Activated CD4-positive, alpha-beta T cell treated with anti-CD3 and anti-CD28 coated beads, Interleukin-2, amount 50 U/mL, for 48 hours (primary cell): Measurements from ENCODE around the gene SRGAP2C.
"Not testable (repeated sequence)": the region's sequence is repeated elsewhere in the genome, so short reads cannot be mapped to it uniquely, and the experiment has no call there.

ENCODE experiments used
- DNase-seq, 2 experiments: peaks; one replicate each; pipeline ENCODE4 v3.0.0-alpha.2; 2020

The SRGAP2C gene

DNA sequence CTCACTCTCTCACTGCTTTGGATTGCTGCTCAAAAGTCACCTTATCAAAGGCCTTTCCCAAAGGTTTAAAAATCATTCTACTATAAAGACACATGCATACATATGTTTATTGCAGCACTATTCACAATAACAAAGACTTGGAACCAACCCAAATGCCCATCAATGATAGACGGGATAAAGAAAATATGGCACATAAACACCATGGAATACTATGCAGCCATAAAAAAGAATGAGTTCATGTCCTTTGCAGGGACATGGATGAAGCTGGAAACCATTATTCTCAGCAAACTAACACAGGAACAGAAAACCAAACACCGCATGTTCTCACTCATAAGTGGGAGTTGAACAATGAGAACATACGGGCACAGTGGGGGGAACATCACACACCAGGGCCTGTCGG, 45.9 kb downstream of the SRGAP2C start:
- DNase-seq, result not testable (repeated sequence)

- DNase-seq, result not testable (repeated sequence)
Measured at GRCh38 chr1:121232445-121233125, 47.8 kb downstream of the SRGAP2C start.

DNA sequence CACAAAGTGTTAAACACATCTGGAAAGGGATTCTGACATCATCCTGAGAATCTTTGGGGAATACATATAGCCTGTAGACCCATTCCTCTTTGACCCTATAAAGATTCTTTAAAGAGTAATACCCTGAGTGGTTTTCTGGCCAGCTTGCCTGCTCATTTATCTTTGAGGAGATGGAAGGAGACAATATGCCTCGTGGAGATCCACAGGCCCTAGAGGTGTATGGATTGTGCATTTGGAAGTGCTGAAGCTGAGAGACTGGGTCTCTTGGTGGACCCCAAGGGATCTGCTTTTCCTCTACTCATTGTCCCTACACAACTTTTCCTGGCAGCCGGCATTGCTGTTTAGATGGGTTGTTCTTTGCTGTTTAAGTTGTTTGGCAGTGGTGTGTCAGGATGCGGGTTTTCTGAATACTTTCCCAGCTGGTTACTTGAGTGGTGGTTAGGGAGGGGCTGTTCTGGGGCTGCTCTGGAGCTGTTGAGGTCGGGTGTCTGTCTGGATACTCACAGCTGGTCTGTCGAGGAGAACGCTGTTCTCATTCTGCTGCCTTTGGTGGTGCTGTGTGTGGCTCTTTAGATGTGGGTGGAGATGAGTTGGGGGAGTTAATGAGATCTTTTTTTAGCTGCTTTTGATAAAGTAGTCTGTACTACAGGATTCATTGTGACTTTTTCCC, 49.5 kb downstream of the SRGAP2C start:
- DNase-seq, result not testable (repeated sequence)

DNA sequence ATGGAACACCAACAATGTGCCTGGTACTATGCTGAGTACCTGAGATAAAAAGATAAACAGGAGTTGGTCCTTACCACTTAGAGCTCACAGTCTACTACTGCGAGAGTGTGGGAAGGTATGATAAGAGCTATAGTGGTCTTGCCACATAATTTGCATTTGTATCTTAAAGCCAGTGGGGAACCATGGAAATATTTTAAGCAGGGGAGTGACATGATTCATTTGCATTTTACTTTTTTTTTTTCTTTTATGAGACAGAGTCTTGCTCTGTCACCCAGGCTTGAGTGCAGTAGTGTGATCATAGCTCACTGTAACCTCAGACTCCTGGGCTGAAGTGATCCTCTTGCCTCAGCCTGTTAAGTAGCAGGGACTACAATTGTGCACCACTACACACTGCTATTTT, 53.6 kb downstream of the SRGAP2C start:
- DNase-seq, result not testable (repeated sequence)

GRCh38 chr1:121243913-121244312, 59.1 kb downstream of the SRGAP2C start:
- DNase-seq, result not testable (repeated sequence)

GRCh38 chr1:121246399-121246798, 61.6 kb downstream of the SRGAP2C start:
- DNase-seq, result not testable (repeated sequence)

DNA sequence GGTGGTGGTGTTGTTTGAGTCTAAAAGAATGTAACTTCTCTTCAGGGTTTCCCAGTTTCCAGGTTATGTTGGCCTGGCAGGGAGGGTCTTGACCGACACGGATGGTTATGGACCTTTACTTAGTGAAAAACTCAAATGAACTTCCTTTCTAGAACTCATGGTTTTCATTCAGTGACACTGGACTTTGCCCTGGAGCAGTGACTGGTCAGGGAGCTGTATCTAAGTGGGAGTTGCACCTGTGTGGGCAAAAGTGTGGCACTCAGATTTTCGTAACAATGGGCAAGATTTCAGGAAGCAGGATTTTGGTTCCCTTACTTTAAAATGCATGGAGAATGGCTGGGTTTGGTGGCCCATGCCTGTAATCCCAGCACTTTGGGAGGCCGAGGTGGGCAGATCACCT, 67.9 kb downstream of the SRGAP2C start:
- DNase-seq, result not testable (repeated sequence)

- not testable (repeated sequence) for DNase-seq
Measured at GRCh38 chr1:121254618-121255017, 69.8 kb downstream of the SRGAP2C start.

DNA sequence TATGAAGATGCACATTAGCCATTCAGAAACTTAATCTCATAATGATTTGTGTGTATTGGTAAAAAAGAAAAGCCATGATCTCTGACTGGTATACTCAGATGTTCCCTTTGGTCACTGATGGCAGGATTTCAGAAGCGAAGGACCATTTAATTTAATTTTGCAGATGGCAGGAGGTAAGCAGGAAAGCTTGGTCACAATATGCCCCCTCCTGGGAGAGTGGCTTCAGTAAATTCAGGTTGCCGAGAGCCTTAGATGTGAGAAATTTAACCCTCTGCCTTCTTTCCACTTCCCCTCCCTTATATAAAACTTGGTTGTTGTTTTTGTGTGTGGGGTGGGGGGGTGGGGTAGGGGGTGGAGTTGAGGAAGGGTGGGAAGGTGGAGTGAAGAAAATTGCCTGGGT, 72.9 kb downstream of the SRGAP2C start:
- DNase-seq, result not testable (repeated sequence)

GRCh38 chr1:121258134-121258533, 73.4 kb downstream of the SRGAP2C start:
- DNase-seq, result not testable (repeated sequence)

DNA sequence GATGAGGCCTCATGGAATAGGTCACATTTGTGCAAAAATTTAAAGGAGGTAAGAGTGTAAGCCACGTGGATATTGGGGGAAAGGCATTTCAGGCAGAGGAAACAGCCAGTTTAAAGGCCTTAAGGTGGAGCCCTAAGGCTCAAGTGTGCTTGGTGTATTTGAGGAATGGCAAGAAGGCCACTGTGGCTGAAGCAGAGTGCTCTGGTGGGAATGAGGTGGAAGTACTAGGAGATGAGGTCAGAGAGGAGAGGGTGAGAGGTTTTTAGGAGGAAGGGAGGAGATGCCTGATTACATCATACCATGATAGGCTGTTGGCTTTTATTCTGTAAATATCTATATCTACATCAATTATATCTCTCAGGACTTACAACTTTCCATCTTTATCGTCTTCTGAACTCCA, 75.4 kb downstream of the SRGAP2C start:
- not testable (repeated sequence) for DNase-seq

GRCh38 chr1:121262163-121262562, 77.4 kb downstream of the SRGAP2C start:
- DNase-seq, result not testable (repeated sequence)

GRCh38 chr1:121263789-121264244, 79.0 kb downstream of the SRGAP2C start:
- peak in 1 of 2 experiments; percentile 5 for DNase-seq

DNA sequence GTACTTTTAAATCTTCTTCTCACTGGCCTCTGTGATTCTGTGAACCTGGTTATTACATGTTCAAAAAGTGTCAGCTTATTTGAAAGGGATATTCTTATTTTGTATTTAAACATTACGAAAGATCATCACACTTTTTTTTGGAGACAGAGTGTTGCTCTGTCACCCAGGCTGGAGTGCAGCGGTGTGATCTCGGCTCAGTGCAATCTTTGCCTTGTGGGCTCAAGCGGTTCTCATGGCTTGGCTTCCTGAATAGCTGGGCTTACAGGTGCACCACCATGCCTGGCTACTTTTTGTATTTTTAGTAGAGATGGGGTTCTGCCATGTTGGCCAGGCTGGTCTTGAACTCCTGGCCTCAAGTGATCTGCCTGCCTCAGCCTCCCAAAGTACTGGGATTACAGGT, 82.3 kb downstream of the SRGAP2C start:
- DNase-seq, result not testable (repeated sequence)

DNA sequence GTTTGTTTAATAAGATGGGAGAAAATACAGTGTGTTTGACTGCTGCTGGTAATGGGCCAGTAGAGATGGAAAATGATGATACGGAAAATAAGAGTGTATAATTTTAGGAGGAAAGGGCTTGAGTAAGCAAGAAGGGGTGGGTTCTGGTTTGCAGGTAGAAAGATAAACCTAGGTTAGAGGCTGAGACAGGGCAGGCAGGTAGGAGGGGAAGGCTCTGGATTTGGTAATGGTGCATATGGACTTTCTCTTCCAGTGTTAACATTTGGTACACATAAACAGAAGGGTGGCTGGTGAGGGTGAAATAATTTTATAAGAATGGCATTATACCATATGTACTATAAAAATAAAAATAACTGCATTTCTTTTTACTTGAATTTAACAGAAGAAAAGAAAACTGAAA, 84.5 kb downstream of the SRGAP2C start:
- DNase-seq, result not testable (repeated sequence)

GRCh38 chr1:121269973-121270372, 85.2 kb downstream of the SRGAP2C start:
- not testable (repeated sequence) for DNase-seq

- DNase-seq, result not testable (repeated sequence)
Measured at GRCh38 chr1:121271143-121271715, 86.5 kb downstream of the SRGAP2C start.

GRCh38 chr1:121275435-121275834, 90.7 kb downstream of the SRGAP2C start:
- DNase-seq, result not testable (repeated sequence)

GRCh38 chr1:121278202-121278601, 93.4 kb downstream of the SRGAP2C start:
- not testable (repeated sequence) for DNase-seq

GRCh38 chr1:121278777-121279547, 94.2 kb downstream of the SRGAP2C start:
- DNase-seq, result not testable (repeated sequence)

DNA sequence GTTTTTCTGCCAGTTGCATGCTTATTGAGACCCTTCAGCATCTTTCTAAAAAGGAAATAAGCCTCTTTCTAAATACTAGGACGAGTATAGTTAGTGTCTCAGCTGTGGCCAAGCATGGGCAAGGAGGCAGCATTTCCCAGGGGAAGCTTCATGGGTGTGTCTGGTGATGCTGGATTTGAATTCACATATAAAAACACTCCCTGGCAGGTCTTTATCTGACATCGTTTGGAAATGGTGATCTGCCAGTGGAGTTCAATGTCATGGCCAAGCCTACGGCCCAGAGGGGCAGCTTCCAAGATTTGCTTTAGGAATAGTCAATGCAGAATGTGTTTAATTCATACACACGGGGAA, 94.7 kb downstream of the SRGAP2C start:
- DNase-seq, result not testable (repeated sequence)

GRCh38 chr1:121280699-121281317, 96.0 kb downstream of the SRGAP2C start:
- DNase-seq, result not testable (repeated sequence)

DNA sequence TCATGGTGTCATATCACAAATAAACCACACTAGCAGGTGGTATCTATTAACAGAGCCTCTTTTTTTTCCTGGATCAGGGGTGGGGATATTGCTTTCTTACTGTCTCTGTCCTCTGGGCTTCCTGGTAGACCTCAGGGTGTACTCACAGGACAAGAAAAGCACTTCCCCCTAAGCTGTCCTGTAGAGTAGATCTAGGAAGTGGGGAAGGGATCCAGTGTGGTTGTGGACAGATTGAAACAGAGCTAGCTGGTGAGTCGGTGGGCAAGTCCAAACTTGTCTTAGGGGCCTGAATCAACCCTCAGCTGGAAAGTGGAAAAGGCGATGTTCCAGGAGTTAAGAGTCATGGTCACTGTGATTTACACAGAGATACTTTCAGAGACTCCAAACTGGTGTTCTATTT, 96.7 kb downstream of the SRGAP2C start:
- not testable (repeated sequence) for DNase-seq
